SK-N-SH (cell line): ENCODE results near the gene DLX6. TPM values are rescaled to one million over a fixed set of nuclear protein-coding genes. Genes with fewer than 3 reads are reported as not detected.
"Not testable (repeated sequence)": the region's sequence is repeated elsewhere in the genome, so short reads cannot be mapped to it uniquely, and the experiment has no call there.

Experiments
- CTCF ChIA-PET: fragments of 300-600, 350-600 bp; formaldehyde crosslinking; extraction: SDS; loops from one replicate; lab custom pipeline; 2021; lab: Yijun Ruan, JAX
- POLR2A ChIA-PET: fragments of 350-600 bp; sonication (Branson Sonifier 250); formaldehyde crosslinking; extraction: SDS; loops from one replicate; lab custom pipeline; 2020; ENCODE audit warnings: antibody characterized with exemption, inconsistent platforms; lab: Yijun Ruan, JAX
- DNase-seq: peaks from one replicate; pipeline ENCODE4 v3.0.0; 2012
- H2AFZ ChIP-seq: fragments of 200-600 bp; sonication (generic); 2 replicates; pipeline ENCODE4 v1.8.1; 2016; ENCODE audit warnings: antibody characterized with exemption, mild to moderate bottlenecking, low read depth
- H3F3A ChIP-seq: fragments of 200-600 bp; sonication (generic); replicated peaks from 2 replicates; pipeline ENCODE3; 2016; ENCODE audit warnings: antibody characterized with exemption, mild to moderate bottlenecking; ENCODE audit not compliant: insufficient read depth
- H3K27ac ChIP-seq, 2 experiments: fragments of 200-500 bp in 1 of 2; fragments of 200-600 bp in 1 of 2; sonication (Bioruptor generic) in 1 of 2; sonication (generic), shearing (Covaris generic) in 1 of 2; 2 replicates each; pipeline versions ENCODE4 v1.5.1 to v1.6.1; 2014 to 2016; ENCODE audit warnings: low read depth in 2 of 2, inconsistent platforms in 1 of 2, low read length in 1 of 2, mild to moderate bottlenecking in 1 of 2, mixed read lengths in 1 of 2
- H3K27me3 ChIP-seq: fragments of 200-600 bp; sonication (generic), shearing (Covaris generic); 2 replicates; pipeline ENCODE4 v1.6.1; 2016; ENCODE audit warnings: mixed run types; ENCODE audit not compliant: insufficient read depth
- H3K36me3 ChIP-seq, 2 experiments: fragments of 200-500 bp in 1 of 2; fragments of 200-600 bp in 1 of 2; sonication (Bioruptor generic) in 1 of 2; sonication (generic) in 1 of 2; replicated peaks in 1 of 2; 2 replicates each; pipeline versions ENCODE3 to v1.5.1; 2014 to 2016; ENCODE audit warnings: low read length in 1 of 2, mild to moderate bottlenecking in 1 of 2; ENCODE audit not compliant: insufficient read depth in 2 of 2, control insufficient read depth in 1 of 2
- H3K4me1 ChIP-seq, 2 experiments: fragments of 200-500 bp in 1 of 2; fragments of 200-600 bp in 1 of 2; sonication (Bioruptor generic) in 1 of 2; sonication (generic), shearing (Covaris generic) in 1 of 2; 2 replicates each; pipeline versions ENCODE4 v1.5.1 to v1.6.1; 2014 to 2016; ENCODE audit warnings: low read depth in 1 of 2, low read length in 1 of 2, mixed run types in 1 of 2; ENCODE audit not compliant: insufficient read depth in 2 of 2, control insufficient read depth in 1 of 2
- H3K4me2 ChIP-seq: fragments of 200-600 bp; sonication (generic), shearing (Covaris generic); 2 replicates; pipeline ENCODE4 v1.6.1; 2017; ENCODE audit warnings: mixed run types
- H3K4me3 ChIP-seq, 2 experiments: fragments of 200-500 bp in 1 of 2; fragments of 200-600 bp in 1 of 2; sonication (Bioruptor generic) in 1 of 2; sonication (generic), shearing (Covaris generic) in 1 of 2; 2 replicates each; pipeline versions ENCODE4 v1.5.1 to v1.8.1; 2014 to 2016; ENCODE audit warnings: low read depth in 2 of 2, inconsistent platforms in 1 of 2, low read length in 1 of 2, mild to moderate bottlenecking in 1 of 2, mixed read lengths in 1 of 2, moderate library complexity in 1 of 2
- H3K79me2 ChIP-seq: fragments of 200-600 bp; sonication (generic); 2 replicates; pipeline ENCODE4 v1.8.1; 2017; ENCODE audit warnings: mild to moderate bottlenecking; ENCODE audit not compliant: insufficient read depth
- H3K9ac ChIP-seq: fragments of 200-600 bp; sonication (generic); 2 replicates; pipeline ENCODE4 v1.6.1; 2017; ENCODE audit warnings: mixed run types
- H3K9me2 ChIP-seq: fragments of 200-600 bp; sonication (generic); 2 replicates; pipeline ENCODE4 v1.6.1; 2017; ENCODE audit warnings: mixed run types
- H3K9me3 ChIP-seq: fragments of 200-600 bp; sonication (generic); 2 replicates; pipeline ENCODE4 v1.6.1; 2017; ENCODE audit warnings: mixed run types, mild to moderate bottlenecking, moderate library complexity
- H4K20me1 ChIP-seq: fragments of 200-600 bp; sonication (generic); 2 replicates; pipeline ENCODE4 v1.6.1; 2017; ENCODE audit warnings: mild to moderate bottlenecking, mixed run types; ENCODE audit not compliant: insufficient read depth
- CHD2 ChIP-seq: fragments of 150-350 bp; IDR thresholded peaks from 2 replicates; pipeline ENCODE4 v1.6.1; 2018; ENCODE audit warnings: low read length; ENCODE audit not compliant: partially characterized antibody
- FOXJ3 ChIP-seq: sonication (generic); formaldehyde crosslinking; IDR thresholded peaks from 2 replicates; pipeline ENCODE4 v1.5.1; 2020; ENCODE audit warnings: mild to moderate bottlenecking, missing genetic modification reagents
- JUND ChIP-seq: IDR thresholded peaks from 2 replicates; pipeline ENCODE4 v1.4.0; 2012
- MXI1 ChIP-seq: IDR thresholded peaks from 2 replicates; pipeline ENCODE4 v1.6.1; 2012; ENCODE audit warnings: mild to moderate bottlenecking, low read depth, low read length, improper control_type of control experiment
- PBX3 ChIP-seq: IDR thresholded peaks from 2 replicates; pipeline ENCODE4; 2012
- TCF12 ChIP-seq: IDR thresholded peaks from 2 replicates; pipeline ENCODE4 v1.4.0; 2012
- YY1 ChIP-seq: IDR thresholded peaks from 2 replicates; pipeline ENCODE4 v1.4.0; 2012; ENCODE audit warnings: low read depth, mild to moderate bottlenecking
- ZBTB33 ChIP-seq: IDR thresholded peaks from 2 replicates; pipeline ENCODE4 v1.4.0; 2012; ENCODE audit warnings: low read depth, borderline replicate concordance
- WGBS: methylation state at CpG from one replicate; pipeline ENCODE4 v1.1.6; 2017; ENCODE audit warnings: low lambda C conversion rate; 5-methylcytosine and 5-hydroxymethylcytosine counted together
- polyA plus RNA-seq, 3 experiments: library from polyadenylated mRNA; depleted of rRNA; stranded (reverse); fragments of >200 nt; gene quantifications; 2 replicates each; pipeline ENCODE4 v1.2.3, GENCODE V29; 2012

Gene DLX6
- polyA plus RNA-seq, 1 of the 3 experiments (the other 2 are of a cell fraction), result 0.23 TPM

- H2AFZ ChIP-seq, H3K4me2 ChIP-seq, DNase-seq, H3K9me2 ChIP-seq, H3K27me3 ChIP-seq, H3F3A ChIP-seq, H3K79me2 ChIP-seq, H3K36me3 ChIP-seq, H3K4me3 ChIP-seq, H3K4me1 ChIP-seq, POLR2A ChIA-PET, H3K27ac ChIP-seq, H3K9ac ChIP-seq, H4K20me1 ChIP-seq, H3K9me3 ChIP-seq: not testable (repeated sequence)
- CTCF ChIA-PET, result interaction anchor here (1.2 kb wide), 1 partner anchor 16 kb away, joined by 3 read pairs; no protein-coding TSS in a partner anchor
- WGBS, result 66% methylated on average over 10 of the region's 30 CpGs
Observed at GRCh38 chr7:97034213-97034852, 29.0 kb downstream of the DLX6 start.

GRCh38 chr7:97039374-97040065, 34.2 kb downstream of the DLX6 start:
- H3K27ac ChIP-seq, result no peak overlapping the region
- H3K4me1 ChIP-seq, result no peaks in the 10 kb centered on the region
- no peaks in the 10 kb centered on the region for H3K9me3 ChIP-seq
- no peak for TF ChIP-seq TCF12
- no peak for TF ChIP-seq YY1
- TF ChIP-seq FOXJ3 (CRISPR knock-in tag), result no peak
- TF ChIP-seq MXI1, result no peak
- no peak for TF ChIP-seq PBX3
- TF ChIP-seq CHD2, result no peak
- no peak for TF ChIP-seq ZBTB33
- no peak for TF ChIP-seq JUND
- TF ChIP-seq, all 33 proteins: peak for 0
- H3K9me2 ChIP-seq, result no peaks in the 10 kb centered on the region
- no peak overlapping the region for H3K9ac ChIP-seq
- H3K36me3 ChIP-seq, result no peaks in the 10 kb centered on the region
- no peak overlapping the region for H2AFZ ChIP-seq
- DNase-seq, result no peak
- H3K79me2 ChIP-seq, result no peaks in the 10 kb centered on the region
- no peaks in the 10 kb centered on the region for H3F3A ChIP-seq
- no peak overlapping the region for H3K4me2 ChIP-seq
- ChIA-PET POLR2A (interaction anchor here (0.6 kb wide), 1 partner anchor 21 kb away, joined by 3 read pairs; no protein-coding TSS in a partner anchor), CTCF (interaction anchor here (1.8 to 3.3 kb wide), 3 partner anchors 12 to 1123 kb away, joined by 6 to 22 read pairs (median 8); no protein-coding TSS in a partner anchor)
- H4K20me1 ChIP-seq, result no peaks in the 10 kb centered on the region
- no peak overlapping the region for H3K4me3 ChIP-seq
- WGBS, result 40% methylated on average over 5 of the region's 5 CpGs
- no peaks in the 10 kb centered on the region for H3K27me3 ChIP-seq
